SIG-M5 (cell line): ENCODE results near the gene USP17L17.
"Not testable (repeated sequence)": the region's sequence is repeated elsewhere in the genome, so short reads cannot be mapped to it uniquely, and the experiment has no call there.

ENCODE experiments used
- DNase-seq: peaks from one replicate; lab custom pipeline; 2025; lab: John Stamatoyannopoulos, UW

Gene USP17L17

GRCh38 chr4:9243579-9243978, at the start of gene USP17L17:
Gene USP17L17 (plus strand): TSS chr4:9243879. CDS start chr4:9243879, 0 bp downstream.
- DNase-seq: not testable (repeated sequence)

- DNase-seq: not testable (repeated sequence)
Measured at GRCh38 chr4:9210357-9210756, 33.3 kb upstream of the USP17L17 start, which contains the start of gene USP17L10. Gene USP17L10 (plus strand): TSS chr4:9210657. CDS start chr4:9210657, 0 bp downstream.

DNA sequence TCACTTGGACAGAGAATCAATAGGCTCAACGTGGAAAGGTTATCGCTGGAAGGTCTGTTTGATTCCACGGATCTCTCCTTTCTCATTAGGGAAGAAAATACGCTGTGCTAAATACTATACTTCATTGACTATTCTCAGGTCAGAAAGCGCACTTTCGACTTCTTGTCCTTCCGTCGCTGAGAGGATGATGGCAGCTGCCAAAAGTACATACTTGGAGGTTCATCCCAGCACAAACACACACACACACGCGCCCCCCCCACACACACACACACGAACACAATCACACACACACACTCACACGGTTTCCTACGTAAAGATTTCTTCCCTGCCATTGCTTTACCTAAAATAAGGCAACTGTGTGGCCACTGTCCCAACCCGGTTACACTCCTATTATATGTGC, 29.0 kb upstream of the USP17L17 start:
- DNase-seq: not testable (repeated sequence)

GRCh38 chr4:9215105-9215504, 28.6 kb upstream of the USP17L17 start, which contains the start of gene USP17L11:
Gene USP17L11 (plus strand): TSS chr4:9215405. CDS start chr4:9215405, 0 bp downstream.
- not testable (repeated sequence) for DNase-seq

DNA sequence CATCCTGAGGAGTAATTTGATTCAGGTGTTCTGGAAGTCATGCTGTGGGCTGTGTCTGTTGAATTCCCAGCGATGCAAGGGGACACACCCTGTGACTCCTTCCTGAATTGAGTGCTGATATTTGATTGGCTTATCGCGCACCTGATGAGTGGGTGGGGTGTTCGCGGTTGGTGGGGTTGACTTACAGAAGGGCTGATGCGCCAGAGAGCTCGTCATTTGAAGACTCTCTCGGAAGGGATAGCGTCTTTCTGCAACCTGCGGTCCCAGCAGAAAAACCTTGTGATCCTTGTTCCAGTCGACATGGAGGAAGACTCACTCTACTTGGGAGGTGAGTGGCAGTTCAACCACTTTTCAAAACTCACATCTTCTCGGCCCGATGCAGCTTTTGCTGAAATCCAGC, 23.8 kb upstream of the USP17L17 start, which contains the start of gene USP17L12:
USP17L12 (plus strand) TSS at position 301 of the 400 bp plus-strand sequence; CDS start at position 301, 0 bp downstream.
- DNase-seq: not testable (repeated sequence)

- not testable (repeated sequence) for DNase-seq
Measured at GRCh38 chr4:9224596-9224995, 19.1 kb upstream of the USP17L17 start, which contains the start of gene USP17L13. Gene USP17L13 (plus strand): TSS chr4:9224896. CDS start chr4:9224896, 0 bp downstream.

GRCh38 chr4:9230249-9230648, 13.4 kb upstream of the USP17L17 start:
- DNase-seq: not testable (repeated sequence)

DNA sequence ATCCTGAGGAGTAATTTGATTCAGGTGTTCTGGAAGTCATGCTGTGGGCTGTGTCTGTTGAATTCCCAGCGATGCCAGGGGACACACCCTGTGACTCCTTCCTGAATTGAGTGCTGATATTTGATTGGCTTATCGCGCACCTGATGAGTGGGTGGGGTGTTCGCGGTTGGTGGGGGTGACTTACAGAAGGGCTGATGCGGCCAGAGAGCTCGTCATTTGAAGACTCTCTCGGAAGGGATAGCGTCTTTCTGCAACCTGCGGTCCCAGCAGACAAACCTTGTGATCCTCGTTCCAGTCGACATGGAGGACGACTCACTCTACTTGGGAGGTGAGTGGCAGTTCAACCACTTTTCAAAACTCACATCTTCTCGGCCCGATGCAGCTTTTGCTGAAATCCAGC, 9.6 kb upstream of the USP17L17 start, which contains the start of gene USP17L15:
USP17L15 (plus strand) TSS at position 301 of the 400 bp plus-strand sequence; CDS start at position 301, 0 bp downstream.
- not testable (repeated sequence) for DNase-seq

DNA sequence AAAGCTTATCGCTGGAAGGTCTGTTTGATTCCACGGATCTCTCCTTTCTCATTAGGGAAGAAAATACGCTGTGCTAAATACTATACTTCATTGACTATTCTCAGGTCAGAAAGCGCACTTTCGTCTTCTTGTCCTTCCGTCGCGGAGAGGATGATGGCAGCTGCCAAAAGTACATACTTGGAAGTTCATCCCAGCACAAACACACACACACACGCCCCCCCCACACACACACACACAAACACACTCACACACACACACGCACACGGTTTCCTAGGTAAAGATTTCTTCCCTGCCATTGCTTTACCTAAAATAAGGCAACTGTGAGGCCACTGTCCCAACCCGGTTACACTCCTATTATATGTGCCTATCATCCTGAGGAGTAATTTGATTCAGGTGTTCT, 5.2 kb upstream of the USP17L17 start:
- not testable (repeated sequence) for DNase-seq

- DNase-seq: not testable (repeated sequence)
Measured at GRCh38 chr4:9247953-9248680, 4.4 kb downstream of the USP17L17 start, which contains the start of gene USP17L18. Gene USP17L18 (plus strand): TSS chr4:9248630. CDS start chr4:9248630, 0 bp downstream.

DNA sequence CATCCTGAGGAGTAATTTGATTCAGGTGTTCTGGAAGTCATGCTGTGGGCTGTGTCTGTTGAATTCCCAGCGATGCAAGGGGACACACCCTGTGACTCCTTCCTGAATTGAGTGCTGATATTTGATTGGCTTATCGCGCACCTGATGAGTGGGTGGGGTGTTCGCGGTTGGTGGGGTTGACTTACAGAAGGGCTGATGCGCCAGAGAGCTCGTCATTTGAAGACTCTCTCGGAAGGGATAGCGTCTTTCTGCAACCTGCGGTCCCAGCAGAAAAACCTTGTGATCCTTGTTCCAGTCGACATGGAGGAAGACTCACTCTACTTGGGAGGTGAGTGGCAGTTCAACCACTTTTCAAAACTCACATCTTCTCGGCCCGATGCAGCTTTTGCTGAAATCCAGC, 9.4 kb downstream of the USP17L17 start, which contains the start of gene USP17L19:
USP17L19 (plus strand) TSS at position 301 of the 400 bp plus-strand sequence; CDS start at position 301, 0 bp downstream.
- DNase-seq: not testable (repeated sequence)

DNA sequence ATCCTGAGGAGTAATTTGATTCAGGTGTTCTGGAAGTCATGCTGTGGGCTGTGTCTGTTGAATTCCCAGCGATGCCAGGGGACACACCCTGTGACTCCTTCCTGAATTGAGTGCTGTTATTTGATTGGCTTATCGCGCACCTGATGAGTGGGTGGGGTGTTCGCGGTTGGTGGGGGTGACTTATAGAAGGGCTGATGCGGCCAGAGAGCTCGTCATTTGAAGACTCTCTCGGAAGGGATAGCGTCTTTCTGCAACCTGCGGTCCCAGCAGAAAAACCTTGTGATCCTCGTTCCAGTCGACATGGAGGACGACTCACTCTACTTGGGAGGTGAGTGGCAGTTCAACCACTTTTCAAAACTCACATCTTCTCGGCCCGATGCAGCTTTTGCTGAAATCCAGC, 14.1 kb downstream of the USP17L17 start, which contains the start of gene USP17L20:
USP17L20 (plus strand) TSS at position 301 of the 400 bp plus-strand sequence; CDS start at position 301, 0 bp downstream.
- DNase-seq: not testable (repeated sequence)

DNA sequence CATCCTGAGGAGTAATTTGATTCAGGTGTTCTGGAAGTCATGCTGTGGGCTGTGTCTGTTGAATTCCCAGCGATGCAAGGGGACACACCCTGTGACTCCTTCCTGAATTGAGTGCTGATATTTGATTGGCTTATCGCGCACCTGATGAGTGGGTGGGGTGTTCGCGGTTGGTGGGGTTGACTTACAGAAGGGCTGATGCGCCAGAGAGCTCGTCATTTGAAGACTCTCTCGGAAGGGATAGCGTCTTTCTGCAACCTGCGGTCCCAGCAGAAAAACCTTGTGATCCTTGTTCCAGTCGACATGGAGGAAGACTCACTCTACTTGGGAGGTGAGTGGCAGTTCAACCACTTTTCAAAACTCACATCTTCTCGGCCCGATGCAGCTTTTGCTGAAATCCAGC, 18.9 kb downstream of the USP17L17 start, which contains the start of gene USP17L21:
USP17L21 (plus strand) TSS at position 301 of the 400 bp plus-strand sequence; CDS start at position 301, 0 bp downstream.
- not testable (repeated sequence) for DNase-seq

DNA sequence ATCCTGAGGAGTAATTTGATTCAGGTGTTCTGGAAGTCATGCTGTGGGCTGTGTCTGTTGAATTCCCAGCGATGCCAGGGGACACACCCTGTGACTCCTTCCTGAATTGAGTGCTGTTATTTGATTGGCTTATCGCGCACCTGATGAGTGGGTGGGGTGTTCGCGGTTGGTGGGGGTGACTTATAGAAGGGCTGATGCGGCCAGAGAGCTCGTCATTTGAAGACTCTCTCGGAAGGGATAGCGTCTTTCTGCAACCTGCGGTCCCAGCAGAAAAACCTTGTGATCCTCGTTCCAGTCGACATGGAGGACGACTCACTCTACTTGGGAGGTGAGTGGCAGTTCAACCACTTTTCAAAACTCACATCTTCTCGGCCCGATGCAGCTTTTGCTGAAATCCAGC, 23.6 kb downstream of the USP17L17 start, which contains the start of gene USP17L22:
USP17L22 (plus strand) TSS at position 301 of the 400 bp plus-strand sequence; CDS start at position 301, 0 bp downstream.
- not testable (repeated sequence) for DNase-seq

GRCh38 chr4:9271719-9272118, 28.0 kb downstream of the USP17L17 start:
- not testable (repeated sequence) for DNase-seq
